ENCODE data around the gene UBAP2.

Gene UBAP2

GRCh38 chr9:33924978-33925797 lies 123.5 kb downstream of the UBAP2 start:
- DNase-seq (ENCODE audit: low read depth, low spot score), result no peak

GRCh38 chr9:33923998-33924701 lies 124.5 kb downstream of the UBAP2 start:
- no peak for DNase-seq (ENCODE audit: low read depth, low spot score)

GRCh38 chr9:33923079-33923478 lies 125.6 kb downstream of the UBAP2 start:
- DNase-seq (ENCODE audit: low read depth, low spot score), result no peak

DNA sequence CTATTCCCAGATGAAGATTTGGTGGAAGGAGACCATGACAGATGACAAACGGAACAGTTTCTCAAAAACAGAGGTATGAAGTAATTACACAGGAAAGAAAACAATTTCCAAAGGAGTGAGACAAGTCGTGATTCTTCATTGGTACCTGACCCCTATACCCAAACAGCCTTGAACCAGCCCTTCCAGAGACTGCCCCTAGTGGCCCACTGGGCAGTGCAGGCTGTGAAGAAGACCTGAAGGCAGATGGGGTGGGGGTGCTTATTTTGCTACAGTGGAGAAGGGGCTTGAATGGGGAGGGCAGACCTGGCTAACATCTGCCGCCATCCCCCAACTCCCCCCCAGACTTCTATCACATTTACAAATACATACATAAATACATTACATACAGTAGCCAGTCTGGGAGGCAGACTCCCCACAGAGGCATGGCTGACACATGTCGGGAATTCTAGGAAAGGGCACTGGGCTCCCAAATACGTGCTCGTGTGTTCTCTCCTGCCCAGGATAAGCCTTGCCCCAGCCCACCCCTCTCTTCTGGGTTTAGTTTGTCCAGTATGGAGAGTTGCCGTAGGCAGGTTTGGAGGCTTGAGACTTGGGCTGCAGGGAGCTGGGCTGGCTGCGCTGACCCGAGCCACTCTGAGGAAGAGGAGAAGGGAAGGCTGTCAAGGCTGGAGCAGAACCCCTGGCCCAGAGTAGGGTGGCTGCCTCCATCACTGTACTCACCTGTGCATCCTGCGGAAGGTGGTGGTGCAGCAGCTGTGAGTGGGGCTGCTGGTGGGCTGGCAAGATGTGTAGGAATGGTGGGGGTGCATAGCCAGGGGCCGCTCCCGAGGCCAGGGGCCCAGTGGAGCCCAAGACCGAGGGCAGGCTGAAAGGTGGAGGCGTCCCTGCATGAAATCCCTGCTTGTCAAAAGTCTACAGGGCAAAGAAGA lies 126.5 kb downstream of the UBAP2 start:
- DNase-seq (ENCODE audit: low read depth, low spot score), result no peak

DNA sequence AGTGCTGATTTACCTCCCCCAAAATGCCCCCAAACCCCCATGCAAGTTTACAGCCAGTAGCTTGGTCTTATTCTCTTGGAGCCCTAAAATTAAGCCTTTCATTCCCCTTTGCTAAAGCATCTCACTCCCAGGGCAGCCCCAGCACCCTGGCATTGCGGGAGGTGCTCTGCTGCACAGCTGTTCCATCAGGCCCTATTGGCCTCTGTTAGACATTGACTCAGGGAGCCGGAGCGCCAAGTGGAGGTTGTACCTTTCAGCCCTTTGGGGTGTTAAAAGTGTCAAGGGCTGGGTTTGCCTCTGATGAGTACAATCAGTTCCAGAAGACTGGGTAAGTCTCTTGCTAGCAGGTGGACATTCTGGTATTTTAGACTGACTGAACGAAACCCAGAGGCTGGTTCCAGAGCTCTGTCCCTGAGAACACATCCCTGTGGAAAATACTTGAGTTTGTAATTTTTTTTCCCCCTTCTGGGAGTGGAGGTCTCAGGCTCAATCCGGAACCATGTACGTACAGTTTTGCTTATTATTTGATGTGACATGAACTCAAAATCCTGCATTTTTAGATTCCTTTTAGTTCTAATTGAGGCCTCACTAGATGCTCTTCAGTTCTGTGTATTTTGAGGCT lies 129.3 kb downstream of the UBAP2 start:
- no peak for DNase-seq (ENCODE audit: low read depth, low spot score)

DNA sequence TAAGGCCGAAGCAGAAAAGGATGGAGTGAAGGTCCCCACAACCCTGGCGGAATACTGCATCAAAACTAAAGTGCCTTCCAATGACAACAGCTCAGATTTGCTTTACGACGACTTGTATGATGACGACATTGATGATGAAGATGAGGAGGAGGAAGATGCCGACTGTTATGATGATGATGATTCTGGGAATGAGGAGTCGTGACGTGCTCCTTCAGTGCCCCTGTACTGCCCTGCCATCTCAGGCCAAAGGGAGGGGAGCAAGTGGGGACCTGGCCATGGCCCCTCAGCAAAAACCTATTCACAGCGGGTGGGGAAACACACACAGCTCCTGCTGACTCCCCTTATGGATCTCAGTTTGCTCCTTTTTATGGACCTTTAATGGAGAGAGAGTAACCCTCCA lies 131.7 kb downstream of the UBAP2 start:
- no peak for DNase-seq (ENCODE audit: low read depth, low spot score)

DNA sequence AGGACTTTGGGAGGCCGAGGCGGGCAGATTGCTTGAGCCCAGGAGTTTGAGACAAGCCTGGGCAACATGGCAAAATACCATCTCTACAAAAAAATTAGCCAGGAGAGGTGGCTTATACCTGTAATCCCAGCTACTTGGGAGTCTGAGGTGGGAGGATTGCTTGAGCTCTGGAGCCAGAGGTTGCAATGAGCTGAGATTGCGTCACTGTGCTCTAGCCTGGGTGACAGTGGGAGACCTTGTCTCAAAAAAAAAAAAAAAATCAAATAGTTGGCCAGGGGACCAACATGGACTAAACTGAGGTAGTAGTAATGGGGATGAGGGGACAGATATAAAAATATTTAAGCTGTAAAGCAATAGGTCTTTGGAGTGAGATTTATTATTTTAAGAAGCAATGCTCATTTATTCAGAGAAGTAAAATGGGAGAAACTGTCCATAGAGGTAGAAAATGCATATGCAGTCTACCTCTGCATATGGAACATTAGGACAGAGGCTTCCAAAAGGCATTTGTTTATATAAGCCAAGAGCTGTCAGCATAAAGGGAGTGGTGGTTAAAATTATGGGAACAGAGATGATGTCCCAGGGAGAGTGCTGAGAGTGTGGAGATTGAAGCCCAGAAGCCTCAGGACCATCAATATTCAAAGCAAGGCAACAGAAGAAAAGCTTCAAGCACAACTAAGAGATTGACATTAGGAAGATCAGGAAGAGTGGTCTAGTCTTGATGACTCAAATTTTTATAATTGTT lies 133.6 kb downstream of the UBAP2 start:
- no peak for DNase-seq (ENCODE audit: low read depth, low spot score)

GRCh38 chr9:33913541-33913940 lies 135.1 kb downstream of the UBAP2 start:
- no peak for DNase-seq (ENCODE audit: low read depth, low spot score)

DNA sequence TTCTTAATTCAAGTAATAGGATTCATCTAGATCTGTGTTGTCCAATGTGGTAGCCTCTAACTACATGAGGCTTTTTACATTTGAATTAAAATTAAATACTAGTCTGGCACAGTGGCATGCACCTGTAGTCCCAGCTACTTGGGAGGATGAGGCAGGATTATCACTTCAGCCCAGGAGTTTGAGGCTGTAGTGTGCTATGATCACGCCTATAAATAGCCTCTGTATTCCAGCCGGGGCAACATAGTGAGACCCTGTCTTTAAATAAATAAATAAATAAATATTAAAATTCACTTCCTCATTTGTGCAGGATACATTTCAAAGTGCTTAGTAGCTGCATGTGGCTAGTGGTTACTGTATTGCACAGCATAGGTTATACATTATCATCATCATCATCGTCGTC lies 139.9 kb downstream of the UBAP2 start:
- no peak for DNase-seq (ENCODE audit: low read depth, low spot score)

DNA sequence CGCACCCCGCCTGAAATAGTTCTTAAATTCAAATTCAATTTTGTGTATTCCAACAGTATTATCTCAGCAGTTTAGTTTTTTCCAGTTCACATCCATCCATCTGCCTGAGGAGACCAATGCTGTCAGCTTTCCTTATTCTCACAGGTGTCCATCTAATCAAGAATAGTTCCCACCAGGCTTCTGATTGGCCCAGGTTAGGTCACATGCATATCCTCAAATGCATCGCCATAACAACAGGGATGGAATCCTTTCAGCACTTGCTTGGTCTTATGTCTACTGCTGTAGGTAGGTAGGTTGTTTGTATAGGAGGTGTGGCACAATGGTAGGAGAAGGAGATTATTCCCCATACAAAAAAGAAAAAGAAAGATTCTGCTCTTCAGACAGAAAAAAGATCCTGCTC lies 140.6 kb downstream of the UBAP2 start:
- no peak for DNase-seq (ENCODE audit: low read depth, low spot score)

DNA sequence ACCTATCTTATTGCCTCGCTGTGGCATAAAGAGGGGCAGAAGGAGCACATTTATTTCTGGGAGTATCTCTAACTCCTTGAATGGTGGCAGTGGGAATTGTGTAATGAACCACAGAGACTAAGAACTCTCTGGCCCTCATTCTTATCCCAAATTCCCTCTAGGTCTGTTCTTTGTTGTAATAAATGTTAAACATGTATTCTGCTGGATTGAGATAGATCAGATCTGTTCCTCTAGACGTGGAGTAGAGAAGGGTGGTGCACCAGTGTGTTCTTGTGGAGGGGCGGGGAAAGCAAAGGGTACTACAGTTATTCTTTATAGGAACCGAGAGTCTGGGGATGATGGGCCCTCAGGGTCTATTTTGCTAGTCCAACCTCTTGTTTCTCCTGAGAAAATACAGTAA lies 141.3 kb downstream of the UBAP2 start:
- no peak for DNase-seq (ENCODE audit: low read depth, low spot score)

DNA sequence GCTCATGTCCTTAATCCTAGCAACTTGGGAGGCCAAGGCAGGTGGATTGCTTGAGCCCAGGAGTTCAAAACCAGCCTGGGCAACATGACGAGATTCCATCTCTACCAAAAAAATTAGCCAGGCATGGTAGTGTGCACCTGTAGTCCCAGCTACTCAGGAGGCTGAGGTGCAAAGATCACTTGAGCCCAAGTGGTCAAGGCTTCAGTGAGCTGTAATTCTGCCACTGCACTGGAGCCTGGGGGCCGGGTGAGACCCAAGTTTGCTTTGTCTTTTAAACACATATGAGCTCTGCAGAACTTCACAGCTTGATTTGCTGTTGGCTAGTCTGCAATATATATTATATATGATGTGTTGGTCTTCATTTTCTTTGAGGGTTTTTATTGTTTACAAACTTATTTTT lies 141.9 kb downstream of the UBAP2 start:
- DNase-seq (ENCODE audit: low read depth, low spot score), result no peak

- no peak for DNase-seq (ENCODE audit: low read depth, low spot score)
Observed at GRCh38 chr9:33905137-33905536, 143.6 kb downstream of the UBAP2 start.

DNA sequence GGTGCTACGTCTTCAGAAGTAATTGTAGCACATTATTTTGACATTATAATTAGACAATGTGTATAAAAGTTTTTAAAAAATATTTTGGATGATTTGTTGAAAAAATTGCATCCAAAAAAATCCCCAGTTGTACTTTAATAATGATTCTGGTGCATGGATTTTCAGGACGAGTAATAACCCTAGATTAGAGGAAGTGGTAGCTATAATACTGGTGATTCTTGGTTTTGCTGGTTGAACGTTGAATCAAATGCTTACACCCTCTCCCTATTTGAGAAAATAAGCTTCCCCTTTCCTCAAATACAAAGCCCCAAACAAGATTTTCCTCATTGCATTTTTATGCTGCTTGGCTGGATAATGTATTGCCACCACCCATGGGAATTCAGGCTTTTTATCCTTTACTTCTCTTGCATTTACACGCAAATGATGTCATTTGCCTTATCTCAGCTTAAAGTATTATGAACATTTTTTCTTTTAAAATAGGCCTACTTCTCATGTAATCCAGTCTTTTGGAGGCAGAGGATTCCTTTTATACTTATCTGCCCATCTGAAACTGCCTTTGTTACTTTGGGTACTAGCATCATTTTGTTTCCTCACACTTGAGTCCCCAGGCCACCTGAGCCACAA lies 145.4 kb downstream of the UBAP2 start:
- DNase-seq (ENCODE audit: low read depth, low spot score), result no peak

DNA sequence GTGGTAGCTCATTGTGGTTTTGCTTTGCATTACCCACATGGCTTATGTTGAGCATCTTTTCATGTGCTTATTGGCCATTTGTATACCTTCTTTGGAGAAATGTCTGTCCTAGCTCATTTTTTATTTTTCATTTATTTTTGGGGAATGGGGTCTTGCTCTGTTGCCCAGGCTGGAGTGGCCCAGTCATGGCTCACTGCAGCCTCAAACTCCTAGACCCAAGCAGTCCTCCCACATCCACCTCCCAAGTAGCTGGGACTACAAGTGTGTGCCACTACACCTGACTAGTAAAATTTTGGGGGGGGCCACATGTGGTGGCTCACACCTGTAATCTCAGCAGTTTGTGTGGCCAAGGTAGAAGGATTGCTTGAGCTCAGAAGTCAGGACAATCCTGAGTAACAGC lies 154.4 kb downstream of the UBAP2 start:
- DNase-seq (ENCODE audit: low read depth, low spot score), result no peak

DNA sequence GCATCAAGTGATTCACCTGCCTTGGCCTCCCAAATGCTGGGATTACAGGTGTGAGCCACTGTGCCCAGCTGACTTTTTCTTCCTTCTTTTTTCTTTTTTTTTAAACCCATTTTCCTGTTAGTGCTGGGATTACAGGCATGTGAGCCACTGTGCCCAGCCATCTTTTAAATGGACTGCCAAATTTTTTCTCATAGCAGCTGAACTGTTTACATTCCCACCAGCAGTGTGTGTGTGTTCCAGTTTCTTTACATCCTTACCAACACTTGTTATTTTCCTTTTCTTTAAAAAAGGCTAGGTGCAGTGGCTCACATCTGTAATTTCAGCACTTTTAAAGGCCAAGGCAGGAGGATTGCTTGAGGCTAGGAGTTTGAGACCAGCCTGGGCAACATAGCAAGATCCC lies 154.8 kb downstream of the UBAP2 start:
- DNase-seq (ENCODE audit: low read depth, low spot score), result no peak

- no peak for DNase-seq (ENCODE audit: low read depth, low spot score)
Observed at GRCh38 chr9:33885948-33886347, 162.7 kb downstream of the UBAP2 start.

- DNase-seq (ENCODE audit: low read depth, low spot score), result no peak
Observed at GRCh38 chr9:33884856-33885701, 163.6 kb downstream of the UBAP2 start.

DNA sequence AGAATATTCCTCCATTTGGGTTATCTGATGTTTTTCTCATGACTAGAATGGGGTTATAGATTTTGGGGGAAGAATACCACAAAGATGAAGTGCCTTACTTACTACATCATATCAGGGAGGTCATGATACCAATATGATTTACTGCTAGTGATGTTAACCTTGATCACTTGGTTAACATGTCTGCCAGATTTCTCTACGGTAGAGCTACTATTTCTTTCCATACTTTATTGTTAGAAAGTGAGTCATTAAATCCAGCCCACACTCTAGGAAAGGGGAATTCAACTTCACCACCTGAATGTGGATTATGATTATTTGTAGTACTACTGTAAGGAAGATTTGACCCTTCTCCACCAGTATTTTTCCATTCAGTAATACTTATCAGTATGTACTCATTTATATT lies 167.1 kb downstream of the UBAP2 start:
- DNase-seq (ENCODE audit: low read depth, low spot score), result no peak

Measured in activated naive CD8-positive, alpha-beta T cell treated with anti-CD3 and anti-CD28 coated beads, Interleukin-2, amount 50 U/mL, for 16 hours (primary cell).